GM18873 (cell line): ENCODE measurements around the gene TJP1.
"Not testable (repeated sequence)": the region's sequence is repeated elsewhere in the genome, so short reads cannot be mapped to it uniquely, and the experiment has no call there.

Experiments used
- ATAC-seq: cut with Tn5 transposase; IDR thresholded peaks from one replicate; pipeline ENCODE4 v1.9.1; 2021; ENCODE audit warnings: mild to moderate bottlenecking, moderate library complexity, moderate number of reproducible peaks; ENCODE audit not compliant: unreplicated experiment, low FRiP score

Gene TJP1

GRCh38 chr15:29724026-29724425 lies 98.2 kb downstream of the TJP1 start:
- ATAC-seq: no peak

DNA sequence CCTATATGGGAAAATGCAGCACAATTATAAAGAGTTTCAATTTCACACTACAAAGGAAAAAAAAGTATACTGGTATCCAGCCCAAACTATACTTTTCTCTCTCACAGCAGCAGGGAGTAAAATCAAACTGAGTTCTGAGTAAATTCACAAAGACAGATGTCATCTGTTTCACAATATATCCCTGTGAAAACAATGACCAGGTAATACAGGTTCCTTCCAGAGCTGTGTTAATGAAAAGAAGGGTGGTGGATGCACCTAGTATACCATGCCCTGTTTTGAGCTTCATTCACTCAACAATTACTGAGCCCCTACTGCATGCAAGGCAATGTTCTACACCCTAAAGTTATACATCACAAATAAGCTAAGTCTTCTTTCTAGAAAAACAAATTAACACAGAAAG lies 108.5 kb downstream of the TJP1 start:
- no peak for ATAC-seq

DNA sequence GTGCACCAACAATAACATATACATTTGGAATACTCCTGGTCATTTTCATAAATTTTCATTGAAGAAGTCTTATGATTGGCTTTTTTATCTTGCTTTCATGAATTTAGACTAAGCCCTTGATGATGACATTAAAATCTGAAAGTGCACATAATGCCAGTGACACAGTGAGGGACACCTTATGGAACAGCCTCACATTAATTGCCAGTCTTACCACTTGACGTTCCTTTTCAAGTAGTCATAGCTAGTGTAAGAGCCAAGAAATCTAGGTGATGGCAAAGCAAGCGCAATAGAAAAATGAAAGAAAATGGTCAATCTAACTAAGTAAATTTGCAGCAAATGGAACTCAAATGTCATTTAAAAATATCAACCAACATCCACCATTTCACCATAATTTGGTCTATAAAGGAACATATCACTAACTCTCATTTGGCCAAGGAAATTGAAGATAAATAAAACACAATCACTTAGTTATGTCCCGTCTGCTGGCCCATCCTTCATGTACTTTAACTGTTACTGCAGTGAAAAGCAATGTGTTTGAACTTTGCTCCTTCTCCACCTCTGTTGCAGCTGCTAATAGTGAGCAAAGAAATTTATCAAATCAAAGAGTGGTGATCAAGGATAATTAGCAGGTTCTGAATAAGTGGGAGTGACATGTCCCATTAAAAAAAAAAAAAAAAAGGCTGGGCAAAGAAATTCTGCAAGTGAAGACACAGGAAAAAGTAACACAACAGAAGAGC lies 110.0 kb downstream of the TJP1 start:
- ATAC-seq: no peak

- no peak for ATAC-seq
These were observed 110.7 kb downstream of the TJP1 start for GRCh38 chr15:29711531-29711930.

DNA sequence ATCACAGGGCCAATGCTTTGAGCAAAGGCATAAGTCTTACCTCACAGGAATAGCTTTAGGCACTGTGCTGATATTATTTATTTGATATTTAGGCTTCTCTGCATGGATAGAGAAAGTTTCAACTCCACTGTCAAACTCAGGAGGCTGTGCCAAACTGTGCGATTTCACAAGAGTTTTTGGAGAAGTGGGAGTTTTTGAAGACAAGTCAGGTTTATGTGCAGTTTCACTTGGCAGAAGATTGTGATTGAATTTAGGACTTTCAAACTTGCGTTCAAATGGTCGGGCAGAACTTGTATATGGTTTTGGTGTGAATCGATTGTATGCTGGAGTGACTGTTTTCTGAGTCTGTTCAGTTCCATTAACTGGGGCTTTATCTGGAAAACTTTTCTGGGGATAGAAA lies 113.7 kb downstream of the TJP1 start:
- no peak for ATAC-seq

- no peak for ATAC-seq
These were observed 117.2 kb downstream of the TJP1 start for GRCh38 chr15:29704950-29705597.

DNA sequence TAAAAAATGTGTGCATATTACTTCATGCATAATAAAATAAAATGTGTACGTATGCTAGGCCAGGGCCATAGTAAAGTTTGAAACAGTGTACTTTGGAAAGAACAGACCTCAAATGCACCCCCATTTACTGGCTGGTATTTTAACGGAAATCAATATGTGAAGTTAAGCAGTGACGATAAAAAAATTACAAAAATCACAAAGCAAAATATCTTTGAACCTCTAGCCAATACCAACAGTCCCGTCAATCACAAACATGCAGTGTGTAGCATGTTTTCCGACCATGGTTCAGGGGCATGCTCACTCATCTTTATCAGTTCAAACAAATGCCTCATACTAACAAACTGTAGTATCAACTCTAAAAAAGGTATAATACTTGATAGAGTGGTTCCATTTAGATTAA lies 121.1 kb downstream of the TJP1 start:
- no peak for ATAC-seq

- no peak for ATAC-seq
These were observed 122.0 kb downstream of the TJP1 start for GRCh38 chr15:29700296-29700695.

- ATAC-seq: no peak
These were observed 122.5 kb downstream of the TJP1 start for GRCh38 chr15:29699791-29700190.

DNA sequence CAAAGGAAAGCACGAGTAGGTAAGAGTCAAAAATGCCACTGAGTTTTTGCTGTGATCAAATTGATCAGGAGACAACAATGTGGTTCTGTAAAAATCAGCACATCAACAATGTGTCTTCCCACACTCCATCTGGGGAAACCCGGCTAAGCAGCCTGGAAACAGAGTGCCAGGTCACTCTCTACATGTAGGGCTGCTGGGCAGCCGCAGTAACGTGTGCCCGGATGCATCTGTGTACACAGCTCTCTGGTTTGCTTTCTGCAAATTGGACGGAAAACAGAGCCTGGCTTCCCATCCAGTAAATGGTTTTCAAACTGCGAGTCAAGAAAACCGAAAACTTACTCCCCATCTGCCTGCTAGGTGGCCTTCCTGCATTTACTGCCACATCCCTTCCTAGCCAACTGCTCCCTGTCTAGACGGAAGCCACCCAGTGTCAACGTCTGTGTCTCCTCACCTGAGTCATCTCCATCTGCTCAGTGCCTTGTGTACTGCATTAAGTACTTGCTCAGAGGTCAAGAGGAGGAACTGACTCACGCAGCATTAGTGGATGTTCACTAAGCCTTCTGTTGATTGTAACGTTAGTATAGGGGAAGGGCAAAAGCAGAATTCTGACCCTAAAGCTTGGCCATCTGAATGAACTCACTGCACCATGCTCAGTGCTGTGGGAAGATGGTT lies 124.1 kb downstream of the TJP1 start:
- no peak for ATAC-seq

GRCh38 chr15:29696950-29697738 lies 125.1 kb downstream of the TJP1 start:
- ATAC-seq: no peak

- ATAC-seq: not testable (repeated sequence)
These were observed 125.8 kb downstream of the TJP1 start for GRCh38 chr15:29696506-29696905.

- no peak for ATAC-seq
These were observed 126.6 kb downstream of the TJP1 start for GRCh38 chr15:29695489-29696167.

DNA sequence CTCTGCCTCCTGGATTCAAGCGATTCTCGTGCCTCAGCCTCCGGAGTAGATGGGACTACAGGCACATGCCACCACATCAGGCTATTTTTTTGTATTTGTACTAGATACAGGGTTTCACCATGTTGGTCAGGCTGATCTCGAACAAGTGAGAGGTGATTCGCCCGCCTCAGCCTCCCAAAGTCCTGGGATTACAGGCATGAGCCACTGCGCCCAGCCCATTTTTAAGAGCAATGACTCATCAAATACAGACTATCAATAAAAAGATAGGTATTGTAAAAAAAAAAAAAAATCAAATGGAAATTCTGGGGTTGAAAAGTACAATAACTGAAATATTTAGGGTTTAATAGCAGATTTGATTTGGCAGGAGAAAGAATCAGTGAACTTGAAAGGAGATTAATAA lies 129.0 kb downstream of the TJP1 start:
- ATAC-seq: no peak

DNA sequence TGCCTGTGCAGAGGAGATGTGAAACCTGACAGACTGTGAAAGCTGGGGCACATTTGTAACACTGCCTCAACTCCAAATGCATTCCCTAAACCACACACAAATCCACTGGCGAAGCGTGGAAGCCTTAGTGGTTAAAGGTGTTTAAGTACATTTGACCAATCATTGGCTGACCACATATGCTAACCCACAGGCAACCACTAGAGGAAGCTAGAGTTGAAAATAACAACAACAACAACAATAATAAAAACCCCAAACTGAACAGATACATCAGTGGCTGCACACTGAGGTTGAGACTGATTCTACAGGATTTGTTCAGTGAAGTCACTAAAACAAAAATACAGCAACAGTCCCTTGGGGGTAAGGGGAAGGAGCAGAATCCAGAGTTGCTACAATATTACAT lies 129.7 kb downstream of the TJP1 start:
- no peak for ATAC-seq

- no peak for ATAC-seq
These were observed 131.3 kb downstream of the TJP1 start for GRCh38 chr15:29690765-29691475.

GRCh38 chr15:29689287-29689986 lies 132.8 kb downstream of the TJP1 start:
- ATAC-seq: no peak

DNA sequence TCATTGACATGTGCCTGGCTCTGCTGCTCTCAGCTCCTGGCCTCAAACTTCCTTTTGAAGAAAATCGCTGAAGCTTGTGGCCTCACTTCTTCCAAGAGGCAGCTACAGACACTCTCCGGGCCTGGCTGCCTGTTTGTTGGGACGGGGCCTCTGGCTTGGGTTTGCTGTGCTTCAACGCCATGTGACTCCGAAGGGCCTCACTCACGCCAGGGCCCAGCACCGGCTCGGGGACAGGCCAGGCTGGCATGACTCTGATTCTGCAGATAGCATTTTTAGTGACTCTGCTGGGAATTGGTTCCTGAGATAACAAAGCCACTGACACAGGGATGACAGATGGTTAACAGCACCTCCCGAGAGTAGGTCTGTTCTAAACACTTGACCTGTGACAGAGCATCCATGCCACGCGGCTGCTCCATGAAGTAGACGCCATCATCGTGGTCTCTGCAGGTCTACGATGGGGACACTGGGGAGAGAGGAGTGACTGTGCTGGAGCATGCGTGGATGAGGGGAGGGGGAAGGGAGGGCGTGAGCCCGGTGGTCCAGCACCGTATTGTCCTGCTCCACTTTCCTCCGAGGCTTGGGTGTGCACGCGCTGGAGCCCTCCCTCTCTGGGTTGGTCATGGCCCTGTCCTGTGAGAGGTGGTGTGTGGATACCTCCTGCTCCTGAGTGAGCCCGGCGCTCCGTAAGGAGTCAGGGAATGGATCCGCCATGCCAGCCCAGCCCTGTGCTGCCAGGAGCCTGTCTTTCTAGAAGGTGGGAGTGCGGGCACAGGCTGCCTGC lies 133.6 kb downstream of the TJP1 start:
- ATAC-seq: no peak
